Colonic mucosa (tissue), 4 donors: ENCODE measurements around the gene CLIC6. TPM values are rescaled to one million over a fixed set of nuclear protein-coding genes. Genes with fewer than 3 reads are reported as not detected.

ENCODE experiments used
- DNase-seq: peaks from one replicate; pipeline ENCODE4 v3.0.0-alpha.2; 2020
- H3K27ac ChIP-seq: fragments of 200-600 bp; one replicate; pipeline ENCODE4 v1.8.0; 2021
- H3K27me3 ChIP-seq: fragments of 200-600 bp; one replicate; pipeline ENCODE4 v1.8.0; 2021
- H3K36me3 ChIP-seq: fragments of 200-600 bp; one replicate; pipeline ENCODE4 v1.8.0; 2021
- H3K4me1 ChIP-seq: fragments of 200-600 bp; one replicate; pipeline ENCODE4 v1.8.0; 2021; ENCODE audit warnings: mild to moderate bottlenecking
- H3K4me3 ChIP-seq: fragments of 200-600 bp; one replicate; pipeline ENCODE4 v1.8.0; 2021
- H3K9ac ChIP-seq, 2 donors: one replicate each; pipeline ENCODE4 v1.7.0; 2013; ENCODE audit warnings: control low read depth in 2 of 2, low read depth in 2 of 2, low read length in 2 of 2
- H3K9me3 ChIP-seq: fragments of 200-600 bp; one replicate; pipeline ENCODE4 v1.8.0; 2021
- CTCF ChIP-seq: fragments of 200-600 bp; IDR thresholded peaks from one replicate; pipeline ENCODE4 v1.8.0; 2022; ENCODE audit warnings: antibody characterized with exemption, mild to moderate bottlenecking
- intact Hi-C: fragments of 100-400 bp; cut with DNase I; formaldehyde crosslinking; loops from one replicate; pipeline ENCODE4 v1.14.1; 2022
- total RNA-seq, 2 donors: library from RNA; stranded (reverse); fragmentation: NEBNext Ultra II Directional in 1 of 2; extraction: Animal tissue kit (Norgen Biotek cat#: 25700) in 1 of 2; gene quantifications; one replicate each; pipeline ENCODE4 v1.2.1, GENCODE V29; 2021
- donor health status: healthy.
- donor health status: DM: no; HTN: no; CAD: no.
- donor health status: DM: no; HTN: no; CAD: no.

CLIC6 gene
- total RNA-seq, 2 donors from 2014 or later, result 9.4 to 12.8 TPM

GRCh38 chr21:34688715-34689114 lies 19.9 kb downstream of the CLIC6 start:
- H3K4me1 ChIP-seq, result peaks cover 9% of the 10 kb centered on the region
- TF ChIP-seq CTCF, result no peak
- H3K27me3 ChIP-seq, result no peaks in the 10 kb centered on the region
- intact Hi-C loops, result no loop called here
- DNase-seq, result no peak
- H3K27ac ChIP-seq, result no peak overlapping the region
- H3K9ac ChIP-seq, result no peak overlapping the region
- no peak overlapping the region for H3K4me3 ChIP-seq
- H3K36me3 ChIP-seq, result no peaks in the 10 kb centered on the region
- no peaks in the 10 kb centered on the region for H3K9me3 ChIP-seq

GRCh38 chr21:34690041-34690792 lies 21.4 kb downstream of the CLIC6 start:
- no peaks in the 10 kb centered on the region for H3K9me3 ChIP-seq
- no peak overlapping the region for H3K4me3 ChIP-seq
- DNase-seq, result peak; percentile 64
- H3K4me1 ChIP-seq, result peaks cover 9% of the 10 kb centered on the region
- peak overlapping the region in 1 of 2 donors; percentile 58 for H3K9ac ChIP-seq
- H3K36me3 ChIP-seq, result no peaks in the 10 kb centered on the region
- peak overlapping the region; percentile 83 for H3K27ac ChIP-seq
- no peak for TF ChIP-seq CTCF
- intact Hi-C loops, result no loop called here
- no peaks in the 10 kb centered on the region for H3K27me3 ChIP-seq

DNA sequence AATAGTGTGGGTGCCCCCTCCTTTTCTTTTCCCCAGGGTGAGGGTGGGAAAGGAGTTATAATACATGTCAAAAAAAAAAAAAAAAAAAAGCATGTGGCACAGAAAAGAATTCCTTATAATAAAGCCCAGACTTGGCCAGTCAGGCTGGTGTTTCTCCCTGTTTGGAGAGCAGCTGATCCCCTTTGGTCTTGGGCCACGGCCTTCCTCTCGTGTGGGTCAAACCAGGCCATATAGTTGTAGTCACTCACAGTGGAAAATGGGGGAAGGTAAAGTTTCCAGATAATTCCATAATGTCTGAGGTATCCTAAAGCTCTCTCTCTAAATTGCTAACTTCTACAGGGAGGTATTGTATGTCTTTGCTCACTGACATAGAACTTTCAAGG lies 22.0 kb downstream of the CLIC6 start:
- H3K9ac ChIP-seq, result peak overlapping the region in 1 of 2 donors; percentile 58
- no peak for TF ChIP-seq CTCF
- no peak for DNase-seq
- intact Hi-C loops, result no loop called here
- no peak overlapping the region for H3K4me3 ChIP-seq
- H3K27me3 ChIP-seq, result no peaks in the 10 kb centered on the region
- peak overlapping the region; percentile 83 for H3K27ac ChIP-seq
- H3K9me3 ChIP-seq, result no peaks in the 10 kb centered on the region
- no peaks in the 10 kb centered on the region for H3K36me3 ChIP-seq
- H3K4me1 ChIP-seq, result peaks cover 9% of the 10 kb centered on the region

DNA sequence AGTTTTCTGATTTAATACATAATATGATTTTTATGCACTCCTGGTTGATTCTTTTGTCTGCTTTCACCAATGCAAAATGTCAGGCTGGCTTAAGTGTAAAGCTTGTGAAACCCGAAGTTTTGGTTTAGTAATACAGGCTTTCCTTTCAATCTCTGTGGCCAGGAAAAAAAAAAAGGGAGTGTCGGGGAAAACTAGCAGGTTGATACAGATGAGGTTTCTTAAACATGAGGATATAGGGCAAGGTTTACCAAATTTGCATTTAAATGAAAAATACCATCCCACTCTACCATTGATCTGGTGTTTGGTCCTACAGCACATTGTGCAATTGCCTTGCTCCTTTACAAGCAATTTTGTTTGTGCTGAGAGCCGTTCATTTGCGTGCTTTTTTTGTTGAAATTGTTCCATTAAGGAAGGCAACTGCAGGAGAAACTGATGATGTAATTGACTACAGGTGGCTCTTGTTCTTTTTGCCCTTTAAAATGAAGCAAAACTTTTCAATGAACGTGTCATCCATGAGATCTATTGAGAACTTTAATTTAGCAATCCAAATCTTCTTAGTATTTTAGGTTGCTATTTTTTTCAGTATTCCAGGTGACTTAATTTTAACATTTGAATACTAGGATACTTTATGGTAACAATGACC lies 22.7 kb downstream of the CLIC6 start:
- Histone ChIP-seq H3K9me3 (no peaks in the 10 kb centered on the region), H3K27ac (peak overlapping the region; percentile 83), H3K9ac (peak overlapping the region in 1 of 2 donors; percentile 70), H3K36me3 (no peaks in the 10 kb centered on the region), H3K4me3 (no peak overlapping the region), H3K27me3 (no peaks in the 10 kb centered on the region), H3K4me1 (peaks cover 9% of the 10 kb centered on the region)
- intact Hi-C loops, result no loop called here
- no peak for TF ChIP-seq CTCF
- DNase-seq, result no peak

DNA sequence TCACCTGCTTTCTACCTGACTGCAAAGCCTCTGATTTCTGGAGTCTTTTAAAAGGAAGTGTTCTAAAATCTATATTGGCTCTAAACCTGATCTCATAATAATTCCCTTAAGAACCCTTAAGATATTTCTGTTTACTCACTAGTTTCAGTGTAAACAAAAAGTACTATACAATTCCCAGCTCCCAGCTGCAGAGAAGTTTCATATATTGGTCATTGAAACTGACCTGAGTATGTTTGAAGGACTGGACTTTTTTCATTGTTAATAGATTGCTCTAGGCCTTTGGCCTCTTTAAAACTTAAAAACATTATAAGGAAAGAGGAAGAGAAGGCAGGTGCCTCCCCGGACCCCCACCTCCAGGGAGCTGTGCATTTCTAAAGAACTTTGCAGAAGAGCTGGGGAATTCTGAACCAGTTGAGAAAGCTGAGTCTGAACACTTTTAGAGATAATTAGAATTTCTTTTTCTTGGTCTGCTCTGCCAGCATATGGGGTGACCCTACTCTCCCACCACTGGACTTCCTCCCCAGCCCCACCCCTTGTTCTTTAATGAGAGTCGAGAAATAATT lies 23.7 kb downstream of the CLIC6 start:
- intact Hi-C loops, result no loop called here
- DNase-seq, result no peak
- no peaks in the 10 kb centered on the region for H3K9me3 ChIP-seq
- no peaks in the 10 kb centered on the region for H3K36me3 ChIP-seq
- H3K4me1 ChIP-seq, result peaks cover 9% of the 10 kb centered on the region
- no peak for TF ChIP-seq CTCF
- no peak overlapping the region for H3K4me3 ChIP-seq
- no peaks in the 10 kb centered on the region for H3K27me3 ChIP-seq
- peak overlapping the region in 1 of 2 donors; percentile 70 for H3K9ac ChIP-seq
- peak overlapping the region; percentile 83 for H3K27ac ChIP-seq
